ENCODE data around the gene ABCC4.

DNA sequence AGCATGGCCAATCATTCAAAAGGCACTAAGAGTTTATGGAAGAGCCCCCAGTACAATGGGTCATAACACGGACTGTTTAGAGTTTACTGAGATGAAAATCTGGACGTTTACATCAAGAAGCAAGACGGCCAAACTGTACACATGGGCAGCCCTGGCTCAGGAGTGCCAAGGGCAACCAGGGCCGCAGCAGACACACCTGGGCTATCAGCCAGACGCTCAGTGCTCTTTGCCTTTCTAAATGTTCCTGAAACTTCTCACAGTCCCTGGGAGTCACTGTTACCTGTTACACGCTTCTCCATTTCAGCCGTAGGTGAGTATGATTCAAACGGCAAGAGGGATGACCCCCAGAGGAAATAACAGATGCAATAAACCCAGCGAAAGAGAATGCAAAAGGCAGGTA lies 64.5 kb downstream of the ABCC4 start:
- TF ChIP-seq EZH2 (IDR thresholded peaks at IDR 0.05) (no peak), POLR2AphosphoS5 (IDR thresholded peaks at IDR 0.05; ENCODE audit: borderline replicate concordance, low read depth, low read length) (no peak), FOXP2 (optimal IDR thresholded peaks at IDR 0.05; ENCODE audit: control extremely low read depth, extremely low read length, insufficient read depth) (no peak)

All from SK-N-MC (cell line).